ENCODE results near the gene ZNF503.
A peak's percentile ranks its signal among the peaks of the same experiment; 100 is the strongest.

ZNF503 gene

GRCh38 chr10:75432763-75433162, 31.2 kb upstream of the ZNF503 start:
- DNase-seq, result no peak
- in situ Hi-C loops (cut with MboI; ENCODE audit: low pct_unique_long_range_greater_than_20kb, low sequenced_read_pairs), result no loop called here

GRCh38 chr10:75432176-75432575, 30.6 kb upstream of the ZNF503 start:
- no peak for DNase-seq
- in situ Hi-C loops (cut with MboI; ENCODE audit: low pct_unique_long_range_greater_than_20kb, low sequenced_read_pairs), result no loop called here

DNA sequence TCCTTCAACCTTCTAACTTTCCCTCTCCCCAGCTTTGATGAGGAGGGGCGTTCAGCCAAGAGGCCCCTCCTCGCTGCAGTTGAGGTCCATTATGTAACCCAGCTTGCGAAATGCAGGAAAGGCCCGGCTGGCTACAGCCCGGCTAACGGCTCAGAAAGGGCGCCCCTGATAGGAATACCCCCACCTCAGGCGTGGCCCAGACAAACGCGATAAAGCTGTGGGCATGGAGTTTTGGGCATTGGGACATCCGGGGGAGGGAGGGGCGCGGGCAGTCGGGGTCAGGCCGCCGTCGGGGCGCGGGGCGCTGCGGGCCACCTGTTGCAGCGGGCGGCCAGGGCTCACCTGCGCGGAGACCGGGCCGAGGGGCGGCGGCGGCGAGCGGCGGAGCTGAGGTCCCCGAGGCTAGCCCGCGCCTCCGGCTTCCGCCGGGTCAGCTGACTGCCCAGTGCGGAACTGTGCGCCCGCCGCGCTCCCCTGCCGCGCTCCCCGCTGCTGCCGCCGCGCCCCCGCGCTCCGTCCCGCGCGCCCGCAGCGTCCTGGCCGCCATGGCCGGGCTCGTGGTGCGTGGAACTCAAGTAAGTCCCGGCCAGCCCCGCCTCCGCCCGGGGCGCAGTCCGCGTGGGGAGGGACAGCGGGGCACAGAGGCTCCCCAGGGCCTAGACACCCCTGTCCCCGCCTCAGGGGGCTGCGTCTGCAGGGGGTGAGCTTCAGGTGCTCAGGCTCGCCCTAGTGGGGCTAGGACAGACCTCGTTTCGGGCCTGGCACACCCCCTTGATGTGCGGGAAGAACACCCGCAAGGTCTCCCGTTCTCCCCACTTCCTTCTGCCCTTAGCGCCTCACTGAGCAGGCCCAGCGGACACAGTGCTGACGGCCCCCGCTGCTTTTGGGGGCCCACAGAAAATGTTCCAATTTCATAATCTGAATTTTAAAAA, 29.9 kb upstream of the ZNF503 start, which contains the start of gene LRMDA:
LRMDA (plus strand) TSS at position 445 of the 932 bp plus-strand sequence.
- in situ Hi-C loops (cut with MboI; ENCODE audit: low pct_unique_long_range_greater_than_20kb, low sequenced_read_pairs), result no loop called here
- peak; percentile 49 for DNase-seq

- in situ Hi-C loops (cut with MboI; ENCODE audit: low pct_unique_long_range_greater_than_20kb, low sequenced_read_pairs), result no loop called here
- peak; percentile 93 for DNase-seq
Measured at GRCh38 chr10:75430000-75430763, 28.6 kb upstream of the ZNF503 start.

GRCh38 chr10:75429159-75429827, 27.7 kb upstream of the ZNF503 start:
- in situ Hi-C loops (cut with MboI; ENCODE audit: low pct_unique_long_range_greater_than_20kb, low sequenced_read_pairs), result no loop called here
- no peak for DNase-seq

GRCh38 chr10:75428434-75429158, 27.0 kb upstream of the ZNF503 start:
- in situ Hi-C loops (cut with MboI; ENCODE audit: low pct_unique_long_range_greater_than_20kb, low sequenced_read_pairs), result no loop called here
- no peak for DNase-seq

DNA sequence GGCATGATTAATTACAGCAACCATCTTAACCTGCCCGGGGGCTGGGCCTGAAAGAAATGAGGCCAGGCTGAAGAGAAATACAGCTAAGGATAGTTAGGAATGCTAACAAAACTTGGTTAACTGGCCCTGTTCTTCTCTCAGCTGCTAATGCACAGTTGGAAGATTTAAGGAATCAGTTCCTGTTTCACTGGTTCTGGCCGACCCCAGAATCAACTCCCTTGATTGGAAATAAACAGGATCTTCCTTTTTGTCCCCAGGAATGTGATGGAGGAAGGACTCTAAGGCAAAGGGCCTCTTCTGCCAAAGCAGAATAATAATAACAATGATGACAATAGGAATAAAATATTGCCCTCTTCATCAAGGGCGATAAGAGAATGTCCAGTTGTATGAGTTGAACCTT, 26.4 kb upstream of the ZNF503 start:
- DNase-seq, result no peak
- in situ Hi-C loops (cut with MboI; ENCODE audit: low pct_unique_long_range_greater_than_20kb, low sequenced_read_pairs), result no loop called here

DNA sequence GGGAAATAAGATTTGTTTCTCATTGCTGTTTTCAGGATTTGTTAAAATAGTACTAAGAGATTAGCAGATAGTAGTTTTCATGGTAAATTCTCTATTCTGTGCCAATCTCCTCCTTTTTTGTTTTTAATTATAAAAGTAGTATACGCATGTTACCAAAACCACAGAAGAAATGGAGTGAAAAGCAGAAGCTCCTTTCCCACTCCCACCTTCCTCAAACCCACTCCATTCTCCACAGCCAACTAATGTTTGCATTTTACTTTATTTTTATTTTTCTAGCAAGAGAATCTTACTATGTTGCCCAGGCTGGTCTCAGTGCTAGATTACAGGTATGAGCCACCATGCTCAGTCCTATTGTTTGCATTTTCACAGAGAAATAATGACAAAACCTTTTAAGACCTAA, 25.3 kb upstream of the ZNF503 start:
- in situ Hi-C loops (cut with MboI; ENCODE audit: low pct_unique_long_range_greater_than_20kb, low sequenced_read_pairs), result no loop called here
- peak; percentile 58 for DNase-seq

- DNase-seq, result no peak
- in situ Hi-C loops (cut with MboI; ENCODE audit: low pct_unique_long_range_greater_than_20kb, low sequenced_read_pairs), result no loop called here
Measured at GRCh38 chr10:75425291-75426079, 23.9 kb upstream of the ZNF503 start.

GRCh38 chr10:75424571-75424970, 23.0 kb upstream of the ZNF503 start:
- DNase-seq, result no peak
- in situ Hi-C loops (cut with MboI; ENCODE audit: low pct_unique_long_range_greater_than_20kb, low sequenced_read_pairs), result no loop called here

GRCh38 chr10:75422913-75423312, 21.3 kb upstream of the ZNF503 start:
- DNase-seq, result no peak
- in situ Hi-C loops (cut with MboI; ENCODE audit: low pct_unique_long_range_greater_than_20kb, low sequenced_read_pairs), result no loop called here

DNA sequence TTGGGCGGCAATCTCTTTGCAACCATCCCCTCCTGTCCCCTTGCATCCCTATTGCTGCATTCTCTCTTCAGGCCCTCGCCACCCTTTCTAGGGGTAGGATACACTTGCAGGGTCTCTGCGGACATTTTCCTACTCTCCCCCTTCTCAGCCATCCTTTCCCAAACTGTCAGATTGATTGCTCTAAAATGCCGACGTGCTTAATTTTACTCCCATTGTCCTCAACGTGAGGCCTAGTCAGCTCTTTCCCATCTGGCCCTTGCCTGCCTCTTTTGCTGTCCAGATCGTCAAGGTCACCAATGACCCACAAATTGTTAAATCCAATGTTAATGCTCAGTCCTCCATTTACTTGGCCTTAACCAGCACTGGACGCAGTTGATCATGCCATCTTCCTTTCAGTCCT, 17.1 kb upstream of the ZNF503 start:
- in situ Hi-C loops (cut with MboI; ENCODE audit: low pct_unique_long_range_greater_than_20kb, low sequenced_read_pairs), result no loop called here
- DNase-seq, result no peak

GRCh38 chr10:75418293-75418692, 16.7 kb upstream of the ZNF503 start:
- in situ Hi-C loops (cut with MboI; ENCODE audit: low pct_unique_long_range_greater_than_20kb, low sequenced_read_pairs), result no loop called here
- no peak for DNase-seq

GRCh38 chr10:75417522-75417927, 16.0 kb upstream of the ZNF503 start:
- DNase-seq, result no peak

GRCh38 chr10:75414527-75414926, 13.0 kb upstream of the ZNF503 start:
- DNase-seq, result no peak
- in situ Hi-C loops (cut with MboI; ENCODE audit: low pct_unique_long_range_greater_than_20kb, low sequenced_read_pairs), result no loop called here

More at GRCh38 chr10:75417522-75417927, 16.0 kb upstream of the ZNF503 start:
- in situ Hi-C loops (cut with MboI; ENCODE audit: low pct_unique_long_range_greater_than_20kb, low sequenced_read_pairs), result no loop called here

GRCh38 chr10:75410132-75411005, 8.8 kb upstream of the ZNF503 start:
- DNase-seq, result no peak
- in situ Hi-C loops (cut with MboI; ENCODE audit: low pct_unique_long_range_greater_than_20kb, low sequenced_read_pairs), result no loop called here
